HUES48 (cell line): ENCODE data around the gene CACNA2D4.

Source experiments
- H3K27ac ChIP-seq: one replicate; pipeline ENCODE4 v1.7.0; 2013; ENCODE audit warnings: low read depth, low read length, inconsistent platforms
- H3K27me3 ChIP-seq: 2 replicates; pipeline ENCODE4 v1.6.1; 2013; ENCODE audit warnings: mild to moderate bottlenecking, low read length; ENCODE audit not compliant: control insufficient read depth, insufficient read depth
- H3K36me3 ChIP-seq: 2 replicates; pipeline ENCODE4 v1.6.1; 2013; ENCODE audit warnings: low read length; ENCODE audit not compliant: control insufficient read depth, insufficient read depth
- H3K4me1 ChIP-seq: 2 replicates; pipeline ENCODE4 v1.6.1; 2013; ENCODE audit warnings: mild to moderate bottlenecking, low read length; ENCODE audit not compliant: control insufficient read depth, insufficient read depth
- H3K4me3 ChIP-seq: 2 replicates; pipeline ENCODE4 v1.5.1; 2013; ENCODE audit warnings: mild to moderate bottlenecking, low read depth, low read length
- H3K9ac ChIP-seq: 2 replicates; pipeline ENCODE4 v1.6.1; 2013; ENCODE audit warnings: mild to moderate bottlenecking, low read depth, low read length, moderate library complexity
- H3K9me3 ChIP-seq: 2 replicates; pipeline ENCODE4 v1.6.1; 2013; ENCODE audit warnings: low read length; ENCODE audit not compliant: control insufficient read depth, insufficient read depth

The CACNA2D4 gene

DNA sequence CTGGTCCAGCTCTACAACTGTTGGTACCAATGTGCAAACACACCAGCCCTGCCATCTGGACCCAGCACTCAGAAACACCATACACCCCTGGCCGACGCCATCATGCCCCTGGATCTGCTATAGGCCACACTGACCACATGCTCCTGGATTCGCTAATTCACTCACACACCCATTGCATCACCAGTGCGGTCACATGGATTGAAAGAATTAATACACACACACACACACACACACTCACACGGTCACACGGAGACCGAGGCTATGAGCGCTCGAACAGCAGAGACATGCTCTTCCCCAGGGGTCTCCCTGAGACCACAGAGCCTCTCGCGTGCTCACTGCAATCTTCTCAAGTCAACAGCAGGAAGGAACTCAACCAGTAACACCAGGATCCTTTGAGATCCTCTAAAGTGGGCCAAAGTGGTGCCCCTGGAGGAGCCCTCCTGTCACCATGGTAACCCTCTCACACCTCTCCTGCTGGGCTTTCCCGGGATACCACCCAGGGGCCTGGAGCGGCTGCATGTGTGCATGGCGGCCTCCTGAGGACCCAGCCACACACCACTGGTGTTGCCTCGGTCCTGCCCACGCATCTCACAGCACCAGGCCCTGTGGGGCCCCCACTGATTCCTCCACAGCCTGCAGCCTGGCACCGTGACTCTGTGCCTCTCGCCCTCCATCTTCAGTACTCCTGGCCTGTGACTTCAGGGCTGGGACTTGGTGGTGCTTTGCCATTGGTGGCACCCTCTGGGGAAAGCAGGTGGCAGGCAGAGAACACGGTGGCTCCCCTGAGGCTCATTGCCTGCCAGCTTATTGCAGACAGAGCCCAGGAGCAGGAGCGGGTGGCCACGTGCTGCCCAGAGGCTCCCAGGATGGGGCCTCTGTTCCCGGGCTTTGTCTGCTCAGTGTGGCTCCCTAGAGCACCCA lies 83.0 kb downstream of the CACNA2D4 start:
- H3K27me3 ChIP-seq = no peaks in the 10 kb centered on the region; the same call in 1 of the 2 replicates
- no peaks in the 10 kb centered on the region for H3K36me3 ChIP-seq
- H3K9ac ChIP-seq = no peak overlapping the region
- H3K4me3 ChIP-seq = no peak overlapping the region
- no peak overlapping the region for H3K27ac ChIP-seq
- H3K4me1 ChIP-seq = peaks cover 8% of the 10 kb centered on the region
- no peaks in the 10 kb centered on the region for H3K9me3 ChIP-seq

DNA sequence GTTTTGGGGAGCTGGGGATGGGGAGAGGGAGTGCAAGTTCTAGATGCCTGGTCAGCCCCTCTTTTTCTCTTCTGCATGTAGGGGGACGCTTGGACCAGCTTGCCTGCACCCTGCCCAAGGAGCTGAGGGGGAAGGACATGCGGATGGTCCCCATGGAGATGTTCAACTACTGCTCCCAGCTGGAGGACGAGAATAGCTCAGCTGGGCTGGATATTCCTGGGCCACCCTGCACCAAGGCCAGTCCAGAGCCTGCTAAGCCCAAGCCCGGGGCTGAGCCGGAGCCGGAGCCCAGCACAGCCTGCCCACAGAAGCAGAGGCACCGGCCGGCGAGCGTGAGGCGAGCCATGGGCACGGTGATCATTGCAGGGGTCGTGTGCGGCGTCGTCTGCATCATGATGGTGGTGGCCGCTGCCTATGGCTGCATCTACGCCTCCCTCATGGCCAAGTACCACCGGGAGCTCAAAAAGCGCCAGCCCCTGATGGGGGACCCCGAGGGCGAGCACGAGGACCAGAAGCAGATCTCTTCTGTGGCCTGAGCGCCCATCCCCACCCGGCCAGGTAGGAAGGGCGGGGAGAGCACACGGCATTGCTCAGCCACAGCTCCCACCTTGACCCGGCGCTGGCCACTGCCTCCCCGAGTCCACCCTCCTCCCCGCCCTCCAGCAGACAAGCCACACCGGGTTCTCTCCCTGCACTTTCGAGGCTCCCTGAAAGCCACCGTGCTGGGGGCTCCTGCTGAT lies 84.1 kb downstream of the CACNA2D4 start:
- H3K9ac ChIP-seq = no peak overlapping the region
- H3K27me3 ChIP-seq = no peaks in the 10 kb centered on the region; the same call in 1 of the 2 replicates
- no peaks in the 10 kb centered on the region for H3K36me3 ChIP-seq
- H3K4me3 ChIP-seq = no peak overlapping the region
- no peaks in the 10 kb centered on the region for H3K9me3 ChIP-seq
- H3K27ac ChIP-seq = no peak overlapping the region
- H3K4me1 ChIP-seq = peaks cover 2% of the 10 kb centered on the region; the same call in 1 of the 2 replicates

DNA sequence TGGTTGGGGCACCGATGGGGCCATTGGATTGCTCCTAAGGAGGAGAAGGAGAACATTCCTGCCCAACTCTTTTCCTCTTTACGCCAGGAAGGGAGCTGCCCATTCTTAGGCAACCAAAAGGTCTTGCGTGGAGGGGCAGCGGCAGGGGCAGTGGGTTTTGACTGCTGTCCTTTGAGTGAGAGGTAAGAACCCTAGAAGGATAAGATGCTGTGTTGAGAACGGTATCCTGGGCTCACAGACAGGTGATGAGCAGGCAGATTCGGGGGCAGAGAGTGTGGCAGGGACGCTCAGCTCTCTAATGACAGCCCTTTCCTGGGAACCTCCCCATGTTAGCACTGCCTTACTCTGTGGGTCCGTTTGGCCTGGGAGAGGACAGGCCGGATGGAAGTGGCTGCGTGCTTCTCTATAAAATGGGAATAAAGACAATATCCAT lies 84.8 kb downstream of the CACNA2D4 start:
- no peaks in the 10 kb centered on the region for H3K9me3 ChIP-seq
- no peak overlapping the region for H3K9ac ChIP-seq
- H3K27me3 ChIP-seq = no peaks in the 10 kb centered on the region; the same call in 1 of the 2 replicates
- no peaks in the 10 kb centered on the region for H3K36me3 ChIP-seq
- H3K4me3 ChIP-seq = no peak overlapping the region
- no peak overlapping the region for H3K27ac ChIP-seq
- H3K4me1 ChIP-seq = peaks cover 2% of the 10 kb centered on the region; the same call in 1 of the 2 replicates

DNA sequence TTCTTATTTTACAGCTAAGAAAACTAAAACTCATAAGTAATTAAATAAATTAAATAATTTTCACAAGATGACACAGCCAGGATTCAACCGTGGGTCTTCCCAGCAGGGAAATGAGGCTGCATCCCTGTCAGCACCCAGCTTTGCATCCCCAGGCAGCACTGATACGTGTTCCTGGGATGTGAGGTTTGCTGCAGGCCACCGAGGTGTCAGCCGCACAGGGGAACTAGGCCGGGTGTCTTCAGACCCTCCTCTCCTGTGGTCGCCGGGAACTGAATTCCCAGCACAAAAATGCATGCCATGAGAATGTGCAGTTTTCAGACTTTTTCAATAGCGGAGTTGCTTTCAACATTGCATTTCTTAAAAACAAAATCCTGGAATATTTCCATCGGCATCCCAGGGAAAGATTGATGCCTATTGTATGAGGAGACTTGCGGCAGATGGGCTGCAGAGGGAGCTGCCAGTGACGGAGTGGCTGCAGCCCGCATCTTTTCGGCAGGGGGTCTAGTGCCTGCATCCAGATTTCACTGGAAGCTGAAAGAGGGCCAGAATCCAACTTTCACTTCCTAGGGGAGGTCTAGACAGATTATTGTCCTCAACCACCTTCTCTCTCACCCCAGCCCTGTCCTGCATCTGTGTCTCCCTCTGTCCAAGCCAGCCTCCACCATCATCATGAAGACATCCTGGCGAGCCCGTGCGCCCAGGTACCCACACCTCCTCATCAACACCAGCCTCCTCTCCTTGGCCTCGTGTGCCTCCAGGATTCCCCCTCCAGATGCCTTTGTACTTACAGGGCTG lies 85.5 kb downstream of the CACNA2D4 start:
- H3K27ac ChIP-seq = no peak overlapping the region
- no peak overlapping the region for H3K4me3 ChIP-seq
- H3K27me3 ChIP-seq = no peaks in the 10 kb centered on the region; the same call in 1 of the 2 replicates
- no peak overlapping the region for H3K9ac ChIP-seq
- H3K4me1 ChIP-seq = peaks cover 2% of the 10 kb centered on the region; the same call in 1 of the 2 replicates
- no peaks in the 10 kb centered on the region for H3K9me3 ChIP-seq
- H3K36me3 ChIP-seq = no peaks in the 10 kb centered on the region

DNA sequence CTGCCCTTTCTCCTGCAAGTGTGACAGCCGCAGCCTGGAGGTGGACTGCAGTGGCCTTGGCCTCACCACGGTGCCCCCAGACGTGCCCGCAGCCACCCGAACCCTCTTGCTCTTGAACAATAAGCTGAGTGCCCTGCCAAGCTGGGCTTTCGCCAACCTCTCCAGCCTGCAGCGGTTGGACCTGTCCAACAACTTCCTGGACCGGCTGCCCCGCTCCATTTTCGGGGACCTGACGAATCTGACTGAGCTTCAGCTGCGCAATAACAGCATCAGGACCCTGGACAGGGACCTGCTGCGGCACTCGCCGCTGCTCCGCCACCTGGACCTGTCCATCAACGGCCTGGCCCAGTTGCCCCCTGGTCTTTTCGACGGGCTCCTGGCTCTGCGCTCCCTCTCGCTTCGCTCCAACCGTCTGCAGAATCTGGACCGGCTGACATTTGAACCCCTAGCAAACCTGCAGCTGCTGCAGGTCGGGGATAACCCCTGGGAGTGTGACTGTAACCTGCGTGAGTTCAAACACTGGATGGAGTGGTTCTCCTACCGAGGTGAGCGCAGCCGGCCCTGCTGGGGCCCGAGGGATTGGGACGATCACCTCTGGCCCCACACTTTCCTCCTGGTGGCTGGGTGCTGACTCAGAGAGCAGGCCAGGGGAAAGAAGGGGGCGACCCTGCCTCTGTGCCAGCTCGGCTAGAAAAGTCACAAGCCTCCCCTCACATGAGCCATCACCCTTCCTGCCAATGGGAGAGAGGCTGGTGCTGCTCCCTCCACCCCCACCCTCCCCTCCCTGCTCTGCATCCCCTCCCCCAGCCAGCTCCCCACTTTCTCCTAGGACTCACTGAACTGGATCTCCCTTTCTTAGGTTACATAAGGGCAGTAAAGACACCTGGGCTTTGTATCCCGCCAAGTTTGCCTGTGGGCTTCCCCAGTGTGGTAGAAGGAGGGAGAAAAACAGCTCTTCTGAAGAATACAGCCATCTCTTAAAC lies 87.2 kb downstream of the CACNA2D4 start:
- no peaks in the 10 kb centered on the region; the same call in 1 of the 2 replicates for H3K27me3 ChIP-seq
- peak overlapping the region; percentile 32; the same call in 1 of the 2 replicates for H3K4me3 ChIP-seq
- no peak overlapping the region for H3K27ac ChIP-seq
- no peak overlapping the region for H3K9ac ChIP-seq
- no peaks in the 10 kb centered on the region for H3K9me3 ChIP-seq
- H3K36me3 ChIP-seq = no peaks in the 10 kb centered on the region
- H3K4me1 ChIP-seq = peaks cover 2% of the 10 kb centered on the region; the same call in 1 of the 2 replicates

DNA sequence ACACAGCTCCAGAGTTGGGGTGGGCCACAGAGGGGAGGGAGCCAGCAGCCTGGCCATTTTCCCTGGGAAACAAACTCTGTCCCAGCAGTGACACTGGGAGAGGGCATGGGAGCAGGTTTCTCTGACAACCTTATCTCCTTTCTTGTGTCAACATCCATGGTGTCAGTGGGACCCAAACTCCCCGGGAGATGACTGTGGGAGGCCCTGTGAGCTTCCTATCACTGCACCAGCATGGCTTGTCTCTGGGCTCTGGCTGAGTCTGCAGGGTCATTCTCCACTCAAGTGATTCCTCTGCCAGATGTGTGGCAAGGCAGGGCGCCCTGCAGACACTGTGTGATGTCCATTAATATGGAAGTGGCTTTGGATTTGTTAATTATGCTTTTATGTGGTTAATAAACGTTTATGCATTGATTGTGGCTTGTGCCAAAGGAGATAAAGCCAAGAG lies 88.0 kb downstream of the CACNA2D4 start:
- Histone ChIP-seq H3K9me3 (no peaks in the 10 kb centered on the region), H3K4me3 (no peak overlapping the region), H3K36me3 (no peaks in the 10 kb centered on the region), H3K27ac (no peak overlapping the region), H3K27me3 (no peaks in the 10 kb centered on the region; the same call in 1 of the 2 replicates), H3K9ac (no peak overlapping the region), H3K4me1 (peaks cover 2% of the 10 kb centered on the region; the same call in 1 of the 2 replicates)

DNA sequence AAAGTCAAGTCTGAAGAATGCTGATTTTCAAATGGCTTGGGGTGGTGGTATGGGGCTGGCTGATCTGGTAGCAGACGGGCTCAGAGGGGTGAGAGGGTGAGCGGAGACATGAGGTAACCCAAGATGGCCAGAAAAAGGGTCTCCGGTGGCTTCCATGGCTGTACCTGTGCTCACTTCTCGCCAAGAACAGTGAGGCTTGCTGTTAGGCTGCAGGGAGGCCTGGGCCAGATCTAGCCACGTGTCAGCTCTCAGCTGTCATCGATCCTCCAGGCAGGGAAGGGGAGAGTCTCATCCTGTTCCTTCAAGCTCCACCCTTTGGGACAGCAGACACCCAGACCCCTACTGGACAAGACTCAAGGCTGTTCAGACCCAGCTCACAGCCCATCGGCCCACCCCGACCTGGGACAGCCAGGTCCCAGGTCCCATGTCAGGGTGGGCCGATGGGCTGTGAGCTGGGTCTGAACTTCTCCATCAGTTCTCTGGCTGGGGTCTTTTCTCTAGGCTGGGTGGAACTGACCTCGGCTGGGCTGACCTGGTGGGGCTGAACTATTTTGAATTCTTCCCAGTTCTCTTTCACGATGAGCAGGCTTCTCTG lies 89.0 kb downstream of the CACNA2D4 start:
- Histone ChIP-seq H3K4me1 (peaks cover 2% of the 10 kb centered on the region; the same call in 1 of the 2 replicates), H3K36me3 (no peaks in the 10 kb centered on the region), H3K27me3 (no peaks in the 10 kb centered on the region; the same call in 1 of the 2 replicates), H3K9ac (no peak overlapping the region), H3K4me3 (no peak overlapping the region), H3K27ac (no peak overlapping the region), H3K9me3 (no peaks in the 10 kb centered on the region)

DNA sequence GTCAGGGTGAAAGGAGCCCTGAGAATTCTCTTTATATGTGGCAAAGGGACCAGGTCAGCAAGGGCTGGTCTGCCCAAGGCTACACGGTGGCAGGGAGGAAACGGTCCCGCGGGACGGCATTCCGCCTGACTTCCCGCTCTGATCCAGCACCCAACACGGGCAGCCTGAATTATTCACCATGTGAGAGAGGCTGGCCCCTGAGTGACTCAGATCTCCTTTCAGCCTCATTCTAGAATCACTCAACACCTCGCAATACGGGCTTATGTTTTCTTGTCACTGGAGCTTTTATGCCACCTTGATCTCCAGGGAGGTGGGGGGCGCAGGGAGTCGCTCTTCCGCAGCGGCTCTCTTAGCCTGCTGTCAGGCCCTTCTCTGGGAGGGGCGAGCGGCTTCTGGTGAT lies 89.6 kb downstream of the CACNA2D4 start:
- no peak overlapping the region for H3K4me3 ChIP-seq
- no peak overlapping the region for H3K9ac ChIP-seq
- no peaks in the 10 kb centered on the region; the same call in 1 of the 2 replicates for H3K27me3 ChIP-seq
- H3K4me1 ChIP-seq = peaks cover 2% of the 10 kb centered on the region; the same call in 1 of the 2 replicates
- H3K36me3 ChIP-seq = no peaks in the 10 kb centered on the region
- no peaks in the 10 kb centered on the region for H3K9me3 ChIP-seq
- H3K27ac ChIP-seq = no peak overlapping the region
